Activated T-cell treated with anti-CD3 and anti-CD28 coated beads for 4 hours (primary cell): Measurements from ENCODE around the gene FILIP1L.
"Not testable (repeated sequence)": the region's sequence is repeated elsewhere in the genome, so short reads cannot be mapped to it uniquely, and the experiment has no call there.

ENCODE experiments used
- DNase-seq: peaks from one replicate; pipeline ENCODE4 v3.0.0-alpha.2; 2020

FILIP1L gene

GRCh38 chr3:99858469-99858868 is 255.8 kb downstream of the FILIP1L start:
- DNase-seq = no peak

- DNase-seq = no peak
Observed at GRCh38 chr3:99857278-99857677, 257.0 kb downstream of the FILIP1L start.

- no peak for DNase-seq
Observed at GRCh38 chr3:99856437-99857220, 257.7 kb downstream of the FILIP1L start.

GRCh38 chr3:99855900-99856299 is 258.4 kb downstream of the FILIP1L start:
- no peak for DNase-seq

- DNase-seq = no peak
Observed at GRCh38 chr3:99854756-99855298, 259.5 kb downstream of the FILIP1L start.

DNA sequence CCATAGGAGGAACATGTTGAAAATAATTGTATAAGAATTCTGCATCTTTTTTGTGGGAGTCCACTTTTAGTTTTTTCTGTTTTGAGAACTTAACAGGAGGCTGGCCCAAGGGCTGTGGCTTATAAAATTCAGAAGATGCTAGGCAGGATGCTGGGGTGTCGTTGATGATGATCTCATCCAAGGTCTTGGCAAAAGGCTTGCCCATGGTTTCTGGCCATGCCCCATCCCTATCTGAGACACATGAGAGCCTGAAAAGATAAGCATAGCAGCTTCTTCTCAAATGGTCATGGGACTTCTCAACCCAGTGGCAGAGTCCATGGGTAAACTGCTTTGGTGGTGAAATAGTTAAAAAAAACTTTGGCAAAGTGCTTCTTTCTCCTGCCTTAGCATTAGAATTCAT is 261.4 kb downstream of the FILIP1L start:
- DNase-seq = no peak

DNA sequence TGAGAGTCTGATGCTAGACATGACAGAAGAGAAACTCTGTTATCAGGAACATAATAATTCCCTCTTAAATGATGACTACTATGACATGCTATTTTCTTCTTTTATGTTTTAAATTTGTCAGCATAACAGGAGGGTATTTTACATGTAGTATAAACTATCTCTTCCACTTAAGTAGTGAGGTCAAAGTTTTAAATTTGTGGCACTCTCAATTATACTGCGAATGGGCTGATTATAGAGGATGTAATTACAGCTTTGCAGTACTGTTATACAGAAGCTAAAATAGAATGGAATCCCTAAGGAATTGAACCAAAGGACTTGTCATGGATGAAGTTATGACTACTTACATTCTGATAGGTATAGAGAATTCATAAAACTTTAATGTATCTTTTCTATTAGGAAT is 262.3 kb downstream of the FILIP1L start:
- no peak for DNase-seq

DNA sequence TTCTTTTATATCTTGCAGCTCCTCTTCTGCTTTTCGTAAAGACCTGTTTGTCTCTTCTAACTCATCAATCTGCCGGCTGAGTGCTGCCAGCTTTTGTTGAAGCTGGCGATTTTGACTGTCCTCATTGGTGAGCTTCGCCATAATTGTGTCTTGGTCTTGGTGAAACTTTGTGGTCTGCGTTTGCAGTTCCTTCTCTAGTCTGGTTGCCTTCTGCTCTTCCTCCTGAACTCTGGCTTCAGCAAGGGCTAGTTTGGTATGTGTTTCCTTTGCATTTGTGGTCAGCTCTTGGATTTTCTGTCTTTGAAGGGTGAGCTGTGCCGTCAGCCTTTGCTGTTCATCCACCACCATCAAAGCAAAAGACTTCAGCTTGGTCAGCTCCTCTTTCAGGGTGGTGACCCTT is 263.7 kb downstream of the FILIP1L start:
- DNase-seq = no peak

GRCh38 chr3:99848433-99848832 is 265.9 kb downstream of the FILIP1L start:
- DNase-seq = no peak

DNA sequence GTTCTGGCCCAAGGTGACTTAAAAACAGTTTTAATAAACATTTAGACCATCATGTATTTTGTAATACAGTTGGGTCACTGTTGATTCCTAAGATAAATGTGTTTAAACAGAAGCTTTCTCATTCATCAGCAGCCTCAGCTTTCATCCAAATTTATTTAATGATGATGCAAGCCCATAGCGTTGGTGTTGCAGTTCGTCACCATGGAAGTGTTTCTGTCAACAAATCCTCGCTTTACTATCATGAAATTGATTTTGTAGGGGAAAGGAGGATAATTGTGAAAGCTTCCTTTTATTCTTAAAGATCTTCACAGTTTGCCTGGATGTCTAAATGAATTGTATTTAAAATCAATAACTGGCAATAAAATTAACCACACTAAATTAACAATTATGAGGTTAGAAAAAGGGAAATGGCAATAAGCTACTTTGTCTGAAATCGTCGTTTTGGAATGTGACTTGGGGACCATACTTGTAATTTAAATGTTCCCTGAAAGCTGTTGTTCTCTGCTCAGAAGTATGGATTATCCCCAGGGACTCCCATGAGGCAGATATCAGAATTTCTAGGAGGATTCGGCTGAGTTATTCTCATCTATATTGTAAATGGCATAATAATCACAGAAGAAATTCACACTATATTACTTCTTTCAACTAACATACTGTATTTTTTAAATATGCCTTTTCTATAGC is 267.7 kb downstream of the FILIP1L start:
- DNase-seq = no peak

GRCh38 chr3:99845999-99846398 is 268.3 kb downstream of the FILIP1L start:
- no peak for DNase-seq

DNA sequence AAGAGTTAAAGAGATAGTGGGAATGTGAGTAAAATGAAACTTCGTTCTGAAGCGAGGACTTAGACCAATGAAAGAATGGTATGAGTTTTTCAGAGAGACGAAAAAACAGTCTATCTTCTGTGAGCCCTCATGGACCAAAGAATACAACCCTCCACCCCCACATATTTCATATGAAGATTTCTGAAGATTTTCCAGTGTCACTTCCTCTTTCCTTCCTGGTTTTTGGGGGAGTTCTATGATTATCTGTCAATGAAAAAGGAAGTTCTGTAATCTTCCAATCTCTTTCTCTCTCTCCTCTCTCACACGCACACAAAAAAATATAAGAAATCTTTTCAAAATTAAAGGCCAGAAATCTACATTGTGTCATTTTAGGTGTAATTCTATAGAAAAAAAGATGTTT is 269.0 kb downstream of the FILIP1L start:
- DNase-seq = no peak

GRCh38 chr3:99843590-99844258 is 270.6 kb downstream of the FILIP1L start:
- DNase-seq = no peak

- no peak for DNase-seq
Observed at GRCh38 chr3:99842826-99843589, 271.3 kb downstream of the FILIP1L start.

GRCh38 chr3:99841949-99842348 is 272.4 kb downstream of the FILIP1L start:
- DNase-seq = not testable (repeated sequence)

DNA sequence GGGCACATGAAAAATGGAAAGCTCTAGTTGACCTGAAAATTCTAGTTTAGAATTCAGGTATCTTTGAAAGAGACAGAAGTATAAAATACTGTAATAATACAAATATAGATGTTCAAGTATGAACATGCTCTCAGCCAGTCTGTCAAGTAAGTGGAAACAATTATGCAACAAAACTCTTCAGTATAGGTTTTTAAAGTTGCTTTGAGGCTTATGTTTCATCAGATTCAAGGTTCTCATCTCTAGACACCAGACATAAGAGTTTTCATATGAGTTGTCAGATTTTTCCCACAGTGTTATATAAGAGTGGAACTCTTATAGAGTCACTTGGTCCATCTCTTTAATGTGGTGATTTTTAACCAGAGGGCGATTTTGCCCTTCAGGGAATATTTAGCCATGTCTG is 274.7 kb downstream of the FILIP1L start:
- no peak for DNase-seq

DNA sequence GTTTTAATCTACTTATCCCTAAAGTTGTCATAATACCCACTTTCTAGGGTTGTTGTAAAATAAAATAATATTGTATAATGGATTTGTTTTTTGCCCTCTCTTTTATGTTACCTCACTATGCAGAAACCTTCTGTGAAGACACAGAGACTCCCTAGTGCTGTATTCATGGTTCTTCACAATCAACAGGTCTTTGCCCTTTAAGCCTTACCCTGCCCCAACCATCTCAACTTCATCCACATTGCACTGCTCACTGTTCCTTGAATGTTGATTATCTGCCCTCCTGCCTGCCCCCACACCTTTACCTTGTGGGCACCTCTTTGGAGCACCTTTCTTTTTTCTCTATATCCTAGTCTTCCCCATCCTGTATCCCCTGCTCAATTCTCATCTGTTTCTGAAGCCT is 275.5 kb downstream of the FILIP1L start:
- DNase-seq = no peak

- DNase-seq = no peak
Observed at GRCh38 chr3:99837715-99838114, 276.6 kb downstream of the FILIP1L start.

DNA sequence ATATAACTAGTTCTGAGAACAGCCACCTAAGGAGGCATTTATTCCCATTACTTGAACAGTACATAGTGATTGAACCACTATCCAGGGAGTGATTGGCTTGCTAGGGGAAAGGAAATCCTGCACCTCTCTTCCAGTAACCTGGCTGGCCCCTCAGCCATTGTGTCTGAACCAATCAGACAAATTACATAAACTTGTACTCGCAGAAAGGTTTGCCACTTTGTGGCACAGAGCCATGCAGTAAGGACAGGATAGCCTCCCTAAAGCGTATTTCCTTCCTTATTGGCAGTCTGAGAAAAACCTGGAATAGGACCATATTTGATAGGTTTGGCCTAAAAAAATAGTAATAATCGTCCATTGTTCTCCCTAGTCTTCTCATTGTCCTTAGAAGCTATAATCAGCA is 277.6 kb downstream of the FILIP1L start:
- DNase-seq = no peak

GRCh38 chr3:99834211-99834957 is 279.9 kb downstream of the FILIP1L start:
- DNase-seq = no peak

- no peak for DNase-seq
Observed at GRCh38 chr3:99833617-99834205, 280.6 kb downstream of the FILIP1L start.

DNA sequence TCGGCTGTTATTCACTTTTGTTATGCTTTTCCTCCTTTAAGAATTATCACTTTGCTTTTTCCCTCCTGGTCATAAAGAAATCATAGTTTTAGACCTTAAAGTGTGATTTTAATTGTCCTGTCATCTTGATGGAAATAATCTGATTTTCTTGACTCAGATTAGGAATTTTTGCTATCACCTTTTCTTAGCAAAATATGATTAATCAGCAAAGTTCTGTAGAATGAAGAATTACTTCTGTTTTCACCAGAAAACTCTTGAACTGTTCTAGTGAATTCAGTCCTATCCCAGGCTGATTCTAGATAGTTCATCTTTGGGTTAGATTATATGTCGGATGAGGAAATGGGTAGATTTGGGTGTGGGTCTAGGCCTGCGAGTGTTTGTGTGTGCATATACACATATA is 284.5 kb downstream of the FILIP1L start:
- DNase-seq = no peak
